Activated CD4-positive, alpha-beta T cell treated with anti-CD3 and anti-CD28 coated beads for 1 hour (primary cell): ENCODE results near the gene TARM1.

Experiments used
- DNase-seq: peaks from one replicate; pipeline ENCODE4 v3.0.0-alpha.2; 2020

Gene TARM1

GRCh38 chr19:54029930-54030490 lies 51.2 kb downstream of the TARM1 start:
- peak; percentile 17 for DNase-seq

GRCh38 chr19:54029301-54029700 lies 51.9 kb downstream of the TARM1 start:
- no peak for DNase-seq

- no peak for DNase-seq
These were observed 54.5 kb downstream of the TARM1 start for GRCh38 chr19:54026656-54027055.

GRCh38 chr19:54024660-54025059 lies 56.5 kb downstream of the TARM1 start:
- DNase-seq: no peak

GRCh38 chr19:54023191-54023590 lies 58.0 kb downstream of the TARM1 start:
- no peak for DNase-seq

GRCh38 chr19:54021932-54022331 lies 59.2 kb downstream of the TARM1 start:
- no peak for DNase-seq

- no peak for DNase-seq
These were observed 59.8 kb downstream of the TARM1 start for GRCh38 chr19:54021363-54021762.
